Progenitor cell of endocrine pancreas (in vitro differentiated cells): Measurements from ENCODE around the gene FARSB. TPM values are rescaled to one million over a fixed set of nuclear protein-coding genes. Genes with fewer than 3 reads are reported as not detected.

Experiments
- DNase-seq: peaks from one replicate; pipeline ENCODE4 v3.0.0; 2021; ENCODE audit warnings: low spot score; ENCODE audit not compliant: unreplicated experiment
- H3K27ac Mint-ChIP-seq: 2 replicates; pipeline ENCODE4 v1.8.0; 2021; ENCODE audit warnings: mild to moderate bottlenecking, moderate library complexity, mixed read lengths
- H3K27me3 Mint-ChIP-seq: 2 replicates; pipeline ENCODE4 v1.8.0; 2021; ENCODE audit warnings: mixed read lengths
- H3K36me3 Mint-ChIP-seq: 2 replicates; pipeline ENCODE4 v1.8.0; 2022; ENCODE audit warnings: mixed read lengths; ENCODE audit not compliant: insufficient read depth
- H3K4me1 Mint-ChIP-seq: 2 replicates; pipeline ENCODE4 v1.8.0; 2021; ENCODE audit warnings: low read depth, mixed read lengths
- H3K4me3 Mint-ChIP-seq: 2 replicates; pipeline ENCODE4 v1.8.0; 2021; ENCODE audit warnings: low read depth, mild to moderate bottlenecking, moderate library complexity, mixed read lengths
- H3K9me3 Mint-ChIP-seq: 2 replicates; pipeline ENCODE4 v1.8.0; 2021; ENCODE audit warnings: low read depth, mixed read lengths
- CTCF ChIP-seq: fragments of 200-600 bp; sonication (generic); IDR thresholded peaks from one replicate; pipeline ENCODE4 v1.5.0; 2021; ENCODE audit warnings: antibody characterized with exemption, mild to moderate bottlenecking; ENCODE audit not compliant: unreplicated experiment
- long read RNA-seq: library from polyadenylated mRNA; unstranded; transcript quantifications from one replicate; pipeline ENCODE4 v2.0.0, GENCODE V29; 2020
- total RNA-seq: library from RNA; stranded (reverse); gene quantifications from 2 replicates; pipeline ENCODE4 v1.2.1, GENCODE V29; 2021

The FARSB gene
- total RNA-seq, result 18.5 and 19.3 TPM in 2 replicates
- long read RNA-seq, transcript FARSB-201 (17 exons, 3,369 nt), result major isoform, 120 of 157 reads
- long read RNA-seq, partial matches to known transcripts, result 14 of 157 reads
- long read RNA-seq, other reads (novel, unspliced or antisense), result 23 of 157 reads

GRCh38 chr2:222655787-222656525, at the start of gene FARSB:
Gene FARSB, minus strand, starts transcription at chr2:222656092. Its CDS starts 19 bp downstream, at chr2:222656073.
- no peaks in the 10 kb centered on the region for H3K9me3 Mint-ChIP-seq
- peaks cover 8% of the 10 kb centered on the region for H3K4me1 Mint-ChIP-seq
- H3K36me3 Mint-ChIP-seq, result no peaks in the 10 kb centered on the region
- TF ChIP-seq CTCF, result no peak
- H3K27ac Mint-ChIP-seq, result peak within 1 kb of the TSS; percentile 100
- peak; percentile 82 for DNase-seq
- peak within 1 kb of the TSS; percentile 91 for H3K4me3 Mint-ChIP-seq
- no peaks in the 10 kb centered on the region for H3K27me3 Mint-ChIP-seq

- Mint-ChIP-seq H3K27ac (no peak overlapping the region), H3K27me3 (peaks cover 10% of the 10 kb centered on the region), H3K4me3 (no peak overlapping the region), H3K4me1 (no peaks in the 10 kb centered on the region), H3K9me3 (no peaks in the 10 kb centered on the region), H3K36me3 (no peaks in the 10 kb centered on the region)
- no peak for DNase-seq
- no peak for TF ChIP-seq CTCF
Observed at GRCh38 chr2:222703886-222704285, 48.0 kb upstream of the FARSB start.

- Mint-ChIP-seq H3K9me3 (no peaks in the 10 kb centered on the region), H3K4me3 (no peak overlapping the region), H3K36me3 (no peaks in the 10 kb centered on the region), H3K27me3 (peaks cover 10% of the 10 kb centered on the region), H3K4me1 (no peaks in the 10 kb centered on the region), H3K27ac (no peak overlapping the region)
- DNase-seq, result no peak
- no peak for TF ChIP-seq CTCF
Observed at GRCh38 chr2:222703091-222703490, 47.2 kb upstream of the FARSB start.

GRCh38 chr2:222701721-222702131, 45.8 kb upstream of the FARSB start:
- DNase-seq, result no peak
- Mint-ChIP-seq H3K27me3 (peaks cover 6% of the 10 kb centered on the region), H3K27ac (no peak overlapping the region), H3K9me3 (no peaks in the 10 kb centered on the region), H3K4me3 (no peak overlapping the region), H3K36me3 (no peaks in the 10 kb centered on the region), H3K4me1 (no peaks in the 10 kb centered on the region)
- no peak for TF ChIP-seq CTCF

- Mint-ChIP-seq H3K4me3 (no peak overlapping the region), H3K27me3 (peaks cover 4% of the 10 kb centered on the region), H3K36me3 (no peaks in the 10 kb centered on the region), H3K9me3 (peaks cover 3% of the 10 kb centered on the region), H3K27ac (no peak overlapping the region), H3K4me1 (no peaks in the 10 kb centered on the region)
- TF ChIP-seq CTCF, result no peak
- no peak for DNase-seq
Observed at GRCh38 chr2:222701233-222701632, 45.3 kb upstream of the FARSB start.
